Activated CD4-positive, alpha-beta T cell treated with anti-CD3 and anti-CD28 coated beads, Interleukin-2, amount 50 U/mL, for 48 hours (primary cell): ENCODE data around the gene SOX4.

Source experiments
- DNase-seq, 2 experiments: peaks; one replicate each; pipeline ENCODE4 v3.0.0-alpha.2; 2020

SOX4 gene

DNA sequence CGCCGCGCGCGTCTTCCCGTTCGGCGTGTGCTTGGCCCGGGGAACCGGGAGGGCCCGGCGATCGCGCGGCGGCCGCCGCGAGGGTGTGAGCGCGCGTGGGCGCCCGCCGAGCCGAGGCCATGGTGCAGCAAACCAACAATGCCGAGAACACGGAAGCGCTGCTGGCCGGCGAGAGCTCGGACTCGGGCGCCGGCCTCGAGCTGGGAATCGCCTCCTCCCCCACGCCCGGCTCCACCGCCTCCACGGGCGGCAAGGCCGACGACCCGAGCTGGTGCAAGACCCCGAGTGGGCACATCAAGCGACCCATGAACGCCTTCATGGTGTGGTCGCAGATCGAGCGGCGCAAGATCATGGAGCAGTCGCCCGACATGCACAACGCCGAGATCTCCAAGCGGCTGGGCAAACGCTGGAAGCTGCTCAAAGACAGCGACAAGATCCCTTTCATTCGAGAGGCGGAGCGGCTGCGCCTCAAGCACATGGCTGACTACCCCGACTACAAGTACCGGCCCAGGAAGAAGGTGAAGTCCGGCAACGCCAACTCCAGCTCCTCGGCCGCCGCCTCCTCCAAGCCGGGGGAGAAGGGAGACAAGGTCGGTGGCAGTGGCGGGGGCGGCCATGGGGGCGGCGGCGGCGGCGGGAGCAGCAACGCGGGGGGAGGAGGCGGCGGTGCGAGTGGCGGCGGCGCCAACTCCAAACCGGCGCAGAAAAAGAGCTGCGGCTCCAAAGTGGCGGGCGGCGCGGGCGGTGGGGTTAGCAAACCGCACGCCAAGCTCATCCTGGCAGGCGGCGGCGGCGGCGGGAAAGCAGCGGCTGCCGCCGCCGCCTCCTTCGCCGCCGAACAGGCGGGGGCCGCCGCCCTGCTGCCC is 1.1 kb downstream of the SOX4 start:
- peak; percentile 38 to 55 for DNase-seq

DNA sequence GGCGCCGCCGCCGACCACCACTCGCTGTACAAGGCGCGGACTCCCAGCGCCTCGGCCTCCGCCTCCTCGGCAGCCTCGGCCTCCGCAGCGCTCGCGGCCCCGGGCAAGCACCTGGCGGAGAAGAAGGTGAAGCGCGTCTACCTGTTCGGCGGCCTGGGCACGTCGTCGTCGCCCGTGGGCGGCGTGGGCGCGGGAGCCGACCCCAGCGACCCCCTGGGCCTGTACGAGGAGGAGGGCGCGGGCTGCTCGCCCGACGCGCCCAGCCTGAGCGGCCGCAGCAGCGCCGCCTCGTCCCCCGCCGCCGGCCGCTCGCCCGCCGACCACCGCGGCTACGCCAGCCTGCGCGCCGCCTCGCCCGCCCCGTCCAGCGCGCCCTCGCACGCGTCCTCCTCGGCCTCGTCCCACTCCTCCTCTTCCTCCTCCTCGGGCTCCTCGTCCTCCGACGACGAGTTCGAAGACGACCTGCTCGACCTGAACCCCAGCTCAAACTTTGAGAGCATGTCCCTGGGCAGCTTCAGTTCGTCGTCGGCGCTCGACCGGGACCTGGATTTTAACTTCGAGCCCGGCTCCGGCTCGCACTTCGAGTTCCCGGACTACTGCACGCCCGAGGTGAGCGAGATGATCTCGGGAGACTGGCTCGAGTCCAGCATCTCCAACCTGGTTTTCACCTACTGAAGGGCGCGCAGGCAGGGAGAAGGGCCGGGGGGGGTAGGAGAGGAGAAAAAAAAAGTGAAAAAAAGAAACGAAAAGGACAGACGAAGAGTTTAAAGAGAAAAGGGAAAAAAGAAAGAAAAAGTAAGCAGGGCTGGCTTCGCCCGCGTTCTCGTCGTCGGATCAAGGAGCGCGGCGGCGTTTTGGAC is 2.0 kb downstream of the SOX4 start:
- DNase-seq = peak; percentile 19 to 26

DNA sequence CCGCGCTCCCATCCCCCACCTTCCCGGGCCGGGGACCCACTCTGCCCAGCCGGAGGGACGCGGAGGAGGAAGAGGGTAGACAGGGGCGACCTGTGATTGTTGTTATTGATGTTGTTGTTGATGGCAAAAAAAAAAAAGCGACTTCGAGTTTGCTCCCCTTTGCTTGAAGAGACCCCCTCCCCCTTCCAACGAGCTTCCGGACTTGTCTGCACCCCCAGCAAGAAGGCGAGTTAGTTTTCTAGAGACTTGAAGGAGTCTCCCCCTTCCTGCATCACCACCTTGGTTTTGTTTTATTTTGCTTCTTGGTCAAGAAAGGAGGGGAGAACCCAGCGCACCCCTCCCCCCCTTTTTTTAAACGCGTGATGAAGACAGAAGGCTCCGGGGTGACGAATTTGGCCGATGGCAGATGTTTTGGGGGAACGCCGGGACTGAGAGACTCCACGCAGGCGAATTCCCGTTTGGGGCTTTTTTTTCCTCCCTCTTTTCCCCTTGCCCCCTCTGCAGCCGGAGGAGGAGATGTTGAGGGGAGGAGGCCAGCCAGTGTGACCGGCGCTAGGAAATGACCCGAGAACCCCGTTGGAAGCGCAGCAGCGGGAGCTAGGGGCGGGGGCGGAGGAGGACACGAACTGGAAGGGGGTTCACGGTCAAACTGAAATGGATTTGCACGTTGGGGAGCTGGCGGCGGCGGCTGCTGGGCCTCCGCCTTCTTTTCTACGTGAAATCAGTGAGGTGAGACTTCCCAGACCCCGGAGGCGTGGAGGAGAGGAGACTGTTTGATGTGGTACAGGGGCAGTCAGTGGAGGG is 2.8 kb downstream of the SOX4 start:
- peak; percentile 5 to 20 for DNase-seq

DNA sequence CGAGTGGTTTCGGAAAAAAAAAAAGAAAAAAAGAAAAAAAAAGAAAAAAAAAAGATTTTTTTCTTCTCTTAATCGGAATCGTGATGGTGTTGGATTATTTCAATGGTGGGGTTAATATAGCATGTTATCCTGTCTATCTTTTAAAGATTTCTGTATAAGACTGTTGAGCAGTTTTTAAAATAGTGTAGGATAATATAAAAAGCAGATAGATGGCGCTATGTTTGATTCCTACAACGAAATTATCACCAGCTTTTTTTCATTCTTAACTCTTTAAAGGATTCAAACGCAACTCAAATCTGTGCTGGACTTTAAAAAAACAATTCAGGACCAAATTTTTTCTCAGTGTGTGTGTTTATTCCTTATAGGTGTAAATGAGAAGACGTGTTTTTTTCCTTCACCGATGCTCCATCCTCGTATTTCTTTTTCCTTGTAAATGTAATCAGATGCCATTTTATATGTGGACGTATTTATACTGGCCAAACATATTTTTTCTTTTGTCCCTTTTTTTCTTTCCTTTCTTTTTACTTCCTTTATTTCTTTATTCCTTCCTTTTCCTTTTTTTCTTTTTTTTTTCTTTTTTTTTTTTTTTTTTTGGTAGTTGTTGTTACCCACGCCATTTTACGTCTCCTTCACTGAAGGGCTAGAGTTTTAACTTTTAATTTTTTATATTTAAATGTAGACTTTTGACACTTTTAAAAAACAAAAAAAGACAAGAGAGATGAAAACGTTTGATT is 3.6 kb downstream of the SOX4 start:
- DNase-seq = no peak

DNA sequence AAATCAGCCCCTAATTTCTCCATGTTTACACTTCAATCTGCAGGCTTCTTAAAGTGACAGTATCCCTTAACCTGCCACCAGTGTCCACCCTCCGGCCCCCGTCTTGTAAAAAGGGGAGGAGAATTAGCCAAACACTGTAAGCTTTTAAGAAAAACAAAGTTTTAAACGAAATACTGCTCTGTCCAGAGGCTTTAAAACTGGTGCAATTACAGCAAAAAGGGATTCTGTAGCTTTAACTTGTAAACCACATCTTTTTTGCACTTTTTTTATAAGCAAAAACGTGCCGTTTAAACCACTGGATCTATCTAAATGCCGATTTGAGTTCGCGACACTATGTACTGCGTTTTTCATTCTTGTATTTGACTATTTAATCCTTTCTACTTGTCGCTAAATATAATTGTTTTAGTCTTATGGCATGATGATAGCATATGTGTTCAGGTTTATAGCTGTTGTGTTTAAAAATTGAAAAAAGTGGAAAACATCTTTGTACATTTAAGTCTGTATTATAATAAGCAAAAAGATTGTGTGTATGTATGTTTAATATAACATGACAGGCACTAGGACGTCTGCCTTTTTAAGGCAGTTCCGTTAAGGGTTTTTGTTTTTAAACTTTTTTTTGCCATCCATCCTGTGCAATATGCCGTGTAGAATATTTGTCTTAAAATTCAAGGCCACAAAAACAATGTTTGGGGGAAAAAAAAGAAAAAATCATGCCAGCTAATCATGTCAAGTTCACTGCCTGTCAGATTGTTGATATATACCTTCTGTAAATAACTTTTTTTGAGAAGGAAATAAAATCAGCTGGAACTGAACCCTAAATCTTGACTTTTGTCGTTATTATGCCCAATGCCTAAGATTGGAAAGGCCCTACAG is 4.5 kb downstream of the SOX4 start:
- no peak for DNase-seq

DNA sequence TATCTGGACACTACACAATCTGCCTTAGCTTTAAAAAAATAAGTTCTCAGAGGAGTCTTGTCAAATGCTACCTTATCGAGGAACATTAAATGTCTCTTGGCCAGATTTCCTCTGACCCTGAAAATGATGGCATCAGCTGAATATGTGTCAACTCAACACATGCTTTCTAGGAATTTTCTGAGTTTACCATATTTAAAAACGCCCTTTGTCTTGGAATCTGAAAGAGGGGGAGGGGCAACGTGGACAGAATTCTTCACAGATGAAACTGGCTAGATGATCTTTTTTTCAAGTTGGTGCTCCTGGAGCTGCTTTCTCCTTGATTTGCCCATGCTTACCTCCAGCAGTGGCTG is 5.1 kb downstream of the SOX4 start:
- DNase-seq = no peak

DNA sequence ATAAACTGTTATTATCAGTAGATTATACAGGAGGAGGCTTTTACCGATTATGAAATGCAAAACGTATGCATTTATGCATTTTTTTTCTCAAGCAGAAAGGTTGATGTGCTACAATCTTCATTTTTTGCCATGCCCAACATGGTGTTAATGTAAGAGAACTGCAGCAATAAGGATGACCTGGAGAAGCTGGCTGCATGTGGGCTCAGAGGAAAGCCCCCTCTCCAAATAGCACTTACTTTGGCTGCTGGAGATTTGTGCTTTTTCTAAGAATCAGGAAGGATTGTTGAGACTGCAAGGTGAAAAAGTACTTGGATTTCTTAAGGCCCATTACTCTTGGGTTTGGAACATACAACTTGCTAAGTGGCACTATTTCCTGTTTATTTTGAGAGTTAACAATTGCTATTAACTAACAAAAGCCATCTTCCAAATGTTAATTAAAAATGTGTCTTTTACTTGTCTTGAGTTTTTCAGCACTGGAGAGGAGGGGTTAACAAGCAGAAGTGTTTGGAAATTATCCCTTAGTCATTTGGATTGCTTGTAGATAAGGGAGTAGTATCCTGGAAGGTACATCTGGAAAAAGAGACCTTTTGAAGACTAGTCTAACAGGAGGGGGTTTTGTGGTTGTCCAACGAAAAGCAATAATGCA is 5.6 kb downstream of the SOX4 start:
- no peak for DNase-seq

DNA sequence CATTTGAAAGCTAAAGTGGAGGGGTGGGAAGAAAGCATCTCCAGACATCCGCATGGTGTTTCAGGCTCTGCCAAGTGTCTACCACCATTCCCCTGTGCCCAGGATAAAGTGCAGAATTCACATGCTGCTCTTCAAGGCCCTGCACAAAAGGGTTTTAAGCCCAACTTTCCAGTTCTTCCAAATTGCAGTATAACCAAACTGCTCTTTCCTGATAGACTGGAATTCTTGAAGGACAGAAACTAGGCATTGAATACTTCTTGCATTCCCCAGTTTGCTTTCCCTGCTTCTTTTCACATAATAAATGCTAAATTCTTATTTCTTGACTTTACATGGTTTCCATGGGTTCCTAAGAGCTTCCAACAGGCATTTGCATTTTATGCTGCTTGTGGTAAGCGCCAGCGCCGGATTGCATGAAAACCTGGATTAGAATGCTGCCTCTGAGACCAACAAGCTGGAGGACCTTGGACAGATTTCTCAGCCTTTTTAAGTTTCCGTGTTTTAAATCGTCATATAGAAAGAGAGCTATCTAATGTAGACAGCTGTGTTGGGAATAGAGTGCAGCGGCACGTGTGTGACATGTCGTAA is 7.9 kb downstream of the SOX4 start:
- DNase-seq = no peak

DNA sequence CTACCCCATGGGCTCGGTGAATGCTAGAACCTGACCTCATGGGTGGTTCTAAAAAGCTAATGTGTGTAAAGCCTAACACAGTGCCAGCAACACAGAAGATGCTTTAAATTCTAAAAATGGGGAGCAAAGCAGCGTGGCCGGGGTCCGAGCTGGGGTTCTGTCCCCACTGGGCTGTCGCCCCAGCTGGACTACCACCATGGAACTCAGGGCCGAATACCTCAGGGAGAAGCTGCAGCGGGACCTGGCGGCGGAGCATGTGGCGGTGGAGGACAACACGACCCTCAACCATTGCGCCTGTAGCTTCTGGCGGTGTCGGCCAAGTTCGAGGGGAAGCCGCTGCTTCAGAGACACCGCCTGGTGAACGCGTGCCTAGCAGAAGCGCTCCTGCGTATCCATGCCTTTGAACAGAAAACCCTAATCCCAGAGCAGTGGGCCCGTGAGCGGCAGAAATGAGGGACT is 8.4 kb downstream of the SOX4 start:
- no peak for DNase-seq

DNA sequence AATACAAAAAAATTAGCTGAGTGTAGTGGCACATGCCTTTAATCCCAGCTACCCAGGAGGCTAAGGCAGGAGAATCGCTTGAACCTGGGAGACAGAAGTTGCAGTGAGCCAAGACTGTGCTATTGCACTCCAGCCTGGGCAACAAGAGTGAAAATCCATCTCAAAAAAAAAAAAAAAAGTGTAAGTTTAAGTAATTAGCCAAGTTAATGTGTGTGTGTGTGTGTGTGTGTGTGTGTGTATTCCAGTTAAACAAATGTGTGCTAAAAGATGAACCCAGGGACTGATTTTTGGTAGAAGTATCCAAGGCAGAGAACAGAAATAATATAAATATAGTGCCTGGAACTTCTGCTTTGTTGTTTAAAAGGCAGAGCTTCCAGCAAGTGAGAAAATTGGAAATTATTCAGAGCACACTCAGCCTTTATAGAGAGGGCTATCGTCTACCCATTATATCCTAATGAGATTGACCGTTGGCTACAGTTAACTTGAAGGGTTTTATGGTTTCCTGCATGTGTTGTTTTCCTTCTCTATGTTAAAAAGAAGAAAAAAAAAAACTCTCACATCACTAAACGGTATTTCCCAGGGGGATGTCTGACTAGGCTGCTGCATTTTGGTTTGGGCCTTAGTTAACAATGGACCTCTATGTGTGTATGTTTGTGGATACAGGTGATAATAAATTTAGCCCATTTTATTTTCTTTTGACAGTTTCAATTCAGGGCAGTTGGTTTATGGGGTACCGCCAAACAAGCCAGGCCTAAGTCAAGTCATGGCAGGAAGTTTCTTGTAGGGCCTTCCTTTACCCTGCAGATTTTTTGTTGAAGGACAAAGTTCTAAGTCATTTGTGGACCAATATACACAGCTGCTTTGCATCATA is 9.8 kb downstream of the SOX4 start:
- DNase-seq = no peak

DNA sequence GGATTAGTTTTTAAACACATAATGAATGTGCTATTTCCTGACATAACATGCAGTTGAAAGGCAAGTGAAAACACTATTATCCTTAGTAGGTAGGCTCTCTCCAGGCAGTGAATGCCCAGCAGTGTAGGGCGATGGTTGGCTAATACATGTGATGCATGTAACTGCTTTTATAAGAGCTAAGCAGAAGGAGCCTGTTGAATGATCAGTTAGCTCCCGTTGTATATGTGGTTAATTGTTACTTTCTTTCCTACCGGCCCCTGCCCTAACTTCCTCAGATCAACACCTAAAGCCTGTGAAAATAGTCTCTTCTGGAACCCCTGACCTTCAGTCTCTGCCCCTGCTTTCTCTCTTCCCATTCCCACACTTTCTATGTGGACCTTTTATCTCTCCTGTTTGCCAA is 10.5 kb downstream of the SOX4 start:
- DNase-seq = no peak

DNA sequence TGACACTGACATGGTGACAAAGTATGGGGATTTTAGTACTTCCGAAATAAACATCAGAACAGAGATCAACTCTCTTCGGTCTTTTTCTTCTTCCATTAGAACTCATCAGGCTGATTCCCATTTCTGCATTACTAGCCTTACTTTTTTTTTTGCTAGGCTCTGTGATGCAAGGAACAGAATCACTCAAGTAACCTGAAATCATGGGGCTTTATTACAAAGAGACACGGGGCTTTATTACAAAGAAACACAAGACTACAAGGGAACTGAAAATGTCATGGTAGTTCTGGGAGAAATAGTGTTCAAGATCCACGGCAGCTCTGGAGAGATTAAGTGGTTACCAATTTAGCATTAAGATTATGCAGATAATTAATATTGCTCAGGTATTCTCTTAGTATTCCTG is 11.6 kb downstream of the SOX4 start:
- DNase-seq = no peak

DNA sequence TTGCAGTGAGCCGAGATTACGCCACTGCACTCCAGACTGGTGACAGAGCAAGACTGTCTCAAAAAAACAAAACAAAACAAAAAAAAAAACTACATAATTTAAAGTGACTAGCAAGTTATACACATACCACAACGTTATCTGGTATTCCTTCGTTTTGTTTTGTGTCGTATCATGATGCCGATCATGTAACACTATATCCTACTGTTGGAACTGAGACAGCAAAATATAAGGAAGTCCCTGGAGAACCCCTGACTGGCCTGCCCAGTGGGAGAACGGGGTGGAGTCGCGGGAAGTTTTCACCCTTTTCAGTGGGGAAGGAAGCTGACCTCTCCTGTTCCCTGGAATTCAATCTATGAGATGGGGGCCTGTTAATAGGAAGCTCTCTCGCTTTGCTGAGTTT is 15.1 kb downstream of the SOX4 start:
- DNase-seq = no peak

DNA sequence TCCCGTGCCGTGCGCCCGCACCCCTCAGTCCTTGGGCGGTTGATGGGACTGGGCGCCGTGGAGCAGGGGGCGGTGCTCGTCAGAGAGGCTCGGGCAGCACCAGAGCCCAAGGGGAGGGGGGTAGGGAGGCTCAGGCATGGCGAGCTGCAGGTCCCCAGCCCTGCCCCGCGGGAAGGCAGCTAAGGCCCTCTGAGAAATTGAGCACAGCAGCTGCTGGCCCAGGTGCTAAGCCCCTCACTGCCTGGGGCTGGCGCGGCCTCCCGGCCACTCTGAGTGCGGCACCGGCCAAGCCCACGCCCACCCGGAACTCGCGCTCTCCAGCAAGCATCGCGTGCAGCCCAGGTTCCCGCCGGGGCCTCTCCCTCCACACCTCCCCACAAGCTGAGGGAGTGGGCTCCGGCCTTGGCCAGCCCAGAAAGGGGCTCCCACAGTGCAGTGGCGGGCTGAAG is 16.4 kb downstream of the SOX4 start:
- no peak for DNase-seq

DNA sequence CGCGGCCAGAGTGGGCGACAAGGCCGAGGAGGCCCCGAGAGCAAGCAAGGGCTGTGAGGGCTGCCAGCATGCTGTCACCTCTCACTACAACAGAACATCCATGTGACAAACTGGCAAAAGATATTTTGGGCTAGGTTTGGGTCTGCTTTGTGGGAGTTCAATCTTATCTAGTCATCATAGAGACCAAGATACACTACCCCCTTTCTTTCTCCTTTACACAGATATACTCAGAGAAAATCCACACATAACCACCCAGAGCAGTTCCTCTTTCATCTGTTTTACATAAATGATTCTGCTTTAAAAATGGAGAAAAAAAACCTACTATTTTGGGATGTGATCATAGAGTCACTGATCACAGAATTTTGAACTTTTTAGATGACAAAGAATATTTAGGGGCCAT is 16.8 kb downstream of the SOX4 start:
- DNase-seq = no peak

DNA sequence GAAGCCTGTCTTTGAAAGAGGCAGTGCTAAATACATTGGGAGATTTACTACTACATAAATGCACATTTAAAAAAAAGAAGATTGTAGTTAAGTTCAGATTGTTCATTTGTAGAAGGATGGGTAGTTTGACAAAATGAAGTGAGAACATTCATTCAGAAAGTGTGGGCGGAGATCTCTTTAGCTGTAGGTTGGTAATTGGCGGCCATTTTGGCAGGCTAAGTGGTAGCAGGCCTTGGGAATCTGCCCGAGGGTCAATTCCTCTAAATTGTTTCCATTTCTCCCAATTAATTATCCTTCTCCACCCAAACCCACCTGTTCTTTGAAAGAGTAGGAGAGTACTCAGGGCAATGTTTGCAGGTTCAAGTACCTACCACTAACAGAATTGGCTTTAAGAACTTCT is 17.9 kb downstream of the SOX4 start:
- DNase-seq = no peak

DNA sequence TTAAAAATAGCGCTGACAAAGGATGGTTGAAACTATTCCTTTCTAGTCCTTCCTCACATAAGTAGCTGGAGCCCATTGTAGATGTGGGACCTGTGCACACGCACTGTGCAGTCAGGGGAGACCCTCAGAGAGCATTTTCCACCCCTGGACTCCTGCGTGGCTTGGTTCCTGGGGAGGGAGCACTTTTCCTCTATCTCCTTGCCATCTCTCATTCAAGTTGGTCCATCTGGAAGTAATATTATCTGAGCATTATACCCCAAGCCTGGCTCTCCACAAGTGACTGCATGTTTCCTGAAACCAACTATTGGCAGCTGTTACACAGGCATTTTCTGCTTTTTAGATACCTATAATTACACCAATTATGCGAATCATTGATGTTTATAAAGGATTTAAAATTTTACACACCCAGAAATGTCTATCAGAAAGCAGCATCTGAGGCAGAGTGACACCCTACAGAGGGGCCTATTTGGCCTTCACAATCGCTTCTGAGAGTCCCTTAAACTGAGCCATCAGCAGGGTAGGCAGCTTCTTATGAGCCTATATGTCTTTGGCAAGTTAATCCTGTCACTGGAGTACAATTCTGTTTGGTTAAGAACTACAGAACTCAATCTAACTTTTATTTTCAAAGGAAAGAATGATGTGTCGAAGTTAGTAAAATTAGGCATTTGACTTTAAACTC is 18.7 kb downstream of the SOX4 start:
- no peak for DNase-seq

DNA sequence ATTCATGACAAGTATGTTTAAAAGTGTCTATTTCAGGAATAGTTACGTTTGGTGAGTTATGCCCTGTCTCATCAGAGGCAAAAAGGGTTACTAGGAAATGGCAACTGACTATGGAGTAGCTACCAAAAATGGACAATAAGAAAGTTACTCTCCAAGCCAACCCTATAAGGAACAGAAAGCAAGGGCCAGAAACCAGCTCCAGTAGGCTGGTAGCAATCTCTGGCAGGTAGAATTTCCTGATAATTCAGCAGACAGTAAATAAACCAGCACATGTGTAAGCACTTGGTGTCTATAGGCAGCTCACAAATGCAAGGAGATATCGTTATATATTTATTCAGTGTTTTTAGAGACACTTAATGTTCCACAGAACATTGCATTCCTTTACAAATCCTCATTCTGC is 20.3 kb downstream of the SOX4 start:
- DNase-seq = no peak

DNA sequence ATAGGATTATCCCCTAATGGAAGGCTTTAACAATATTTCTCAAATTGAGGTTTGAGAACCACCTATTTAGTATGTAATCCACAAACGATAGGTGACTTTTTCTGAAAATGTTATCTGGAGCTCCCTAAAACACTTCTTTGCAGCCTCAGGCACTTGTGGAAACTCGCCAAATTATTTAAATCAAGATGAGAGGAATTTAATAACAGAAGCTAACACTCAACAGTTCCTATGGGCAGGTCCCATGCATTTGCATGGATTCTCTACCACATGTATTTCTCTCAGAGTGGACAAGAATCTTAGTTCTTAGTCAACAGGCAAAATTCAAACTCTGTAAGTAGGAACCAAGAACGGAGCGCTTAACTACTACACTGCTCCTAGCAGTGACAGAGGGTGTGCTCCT is 20.7 kb downstream of the SOX4 start:
- no peak for DNase-seq
